ENCODE results near the gene TRAPPC10.

DNA sequence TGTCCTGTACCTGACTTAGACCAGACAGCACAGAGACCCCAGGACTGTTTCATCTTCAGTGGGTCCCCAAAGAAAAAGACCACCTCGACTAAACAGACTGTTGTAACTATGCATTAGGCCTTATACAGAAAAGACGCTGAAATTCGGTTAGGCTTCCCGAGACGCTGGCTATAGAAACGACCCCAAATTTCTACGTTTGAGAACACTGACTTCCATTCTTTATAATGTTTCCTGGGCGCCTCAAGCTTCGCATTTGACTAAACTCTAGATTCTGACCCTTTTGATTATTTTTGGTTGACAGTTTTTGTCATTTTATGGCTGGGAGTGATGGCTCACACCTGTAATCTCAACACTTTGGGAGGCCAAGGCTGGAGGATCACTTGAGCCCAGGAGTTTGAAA, 986 bp upstream of the TRAPPC10 start:
- TF ChIP-seq, protein P1, sequence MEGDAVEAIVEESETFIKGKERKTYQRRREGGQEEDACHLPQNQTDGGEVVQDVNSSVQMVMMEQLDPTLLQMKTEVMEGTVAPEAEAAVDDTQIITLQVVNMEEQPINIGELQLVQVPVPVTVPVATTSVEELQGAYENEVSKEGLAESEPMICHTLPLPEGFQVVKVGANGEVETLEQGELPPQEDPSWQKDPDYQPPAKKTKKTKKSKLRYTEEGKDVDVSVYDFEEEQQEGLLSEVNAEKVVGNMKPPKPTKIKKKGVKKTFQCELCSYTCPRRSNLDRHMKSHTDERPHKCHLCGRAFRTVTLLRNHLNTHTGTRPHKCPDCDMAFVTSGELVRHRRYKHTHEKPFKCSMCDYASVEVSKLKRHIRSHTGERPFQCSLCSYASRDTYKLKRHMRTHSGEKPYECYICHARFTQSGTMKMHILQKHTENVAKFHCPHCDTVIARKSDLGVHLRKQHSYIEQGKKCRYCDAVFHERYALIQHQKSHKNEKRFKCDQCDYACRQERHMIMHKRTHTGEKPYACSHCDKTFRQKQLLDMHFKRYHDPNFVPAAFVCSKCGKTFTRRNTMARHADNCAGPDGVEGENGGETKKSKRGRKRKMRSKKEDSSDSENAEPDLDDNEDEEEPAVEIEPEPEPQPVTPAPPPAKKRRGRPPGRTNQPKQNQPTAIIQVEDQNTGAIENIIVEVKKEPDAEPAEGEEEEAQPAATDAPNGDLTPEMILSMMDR (IDR thresholded peaks at IDR 0.05 in 2 of 3, conservative IDR thresholded peaks at IDR 0.05 in 1 of 3; ENCODE audit: insufficient read depth in 2 of 3, low read depth in 1 of 3, low read length in 3 of 3) = no peak
- TF ChIP-seq SMARCB1 (IDR thresholded peaks at IDR 0.05; ENCODE audit: insufficient read length, low read depth) = no peak
- TF ChIP-seq C11orf30 (IDR thresholded peaks at IDR 0.05; ENCODE audit: low read depth) = no peak
- no peak for TF ChIP-seq RNF219 (CRISPR knock-in tag; IDR thresholded peaks at IDR 0.05)
- TF ChIP-seq IFI16 (CRISPR knock-in tag; IDR thresholded peaks at IDR 0.05) = no peak
- no peak for TF ChIP-seq CHD4 (IDR thresholded peaks at IDR 0.05; ENCODE audit: insufficient read depth, insufficient replicate concordance, low read depth, low read length, poor library complexity, severe bottlenecking)
- TF ChIP-seq XRCC4 (IDR thresholded peaks at IDR 0.05; ENCODE audit: extremely low read depth, insufficient read depth, insufficient read length) = no peak
- no peak for TF ChIP-seq GATA2 (CRISPR knock-in tag; IDR thresholded peaks at IDR 0.05)
- TF ChIP-seq ATF4 (CRISPR knock-in tag; IDR thresholded peaks at IDR 0.05) = no peak
- no peak for TF ChIP-seq ATF3 (IDR thresholded peaks at IDR 0.05)
- no peak for TF ChIP-seq ATF3 (CRISPR knock-in tag; conservative IDR thresholded peaks at IDR 0.05)

Measured in K562 (cell line).